HepG2 (cell line): Measurements from ENCODE around the gene TNFAIP1. TPM values are rescaled to one million over a fixed set of nuclear protein-coding genes. Genes with fewer than 3 reads are reported as not detected.
A peak's percentile ranks its signal among the peaks of the same experiment; 100 is the strongest.

Experiments
- AKAP8 ChIP-seq: sonication (generic); formaldehyde crosslinking; IDR thresholded peaks from 2 replicates; pipeline ENCODE4 v1.5.1; 2020; ENCODE audit warnings: mild to moderate bottlenecking, missing genetic modification reagents
- ATF5 ChIP-seq: sonication (generic); formaldehyde crosslinking; IDR thresholded peaks from 2 replicates; pipeline ENCODE4 v1.4.0; 2020; ENCODE audit warnings: mild to moderate bottlenecking, low read depth, missing genetic modification reagents
- FOSL2 ChIP-seq: sonication (generic); formaldehyde crosslinking; IDR thresholded peaks from 2 replicates; pipeline ENCODE4 v1.4.0; 2020; ENCODE audit warnings: missing genetic modification reagents
- FOXK2 ChIP-seq: fragments of 450-650 bp; IDR thresholded peaks from 2 replicates; pipeline ENCODE4 v1.6.1; 2016
- GATAD2A ChIP-seq: IDR thresholded peaks from 2 replicates; pipeline ENCODE4 v1.6.1; 2016
- HES4 ChIP-seq: sonication (generic); formaldehyde crosslinking; IDR thresholded peaks from 2 replicates; pipeline ENCODE4 v1.9.0; 2021; ENCODE audit warnings: mild to moderate bottlenecking, missing genetic modification reagents, borderline replicate concordance
- HIC2 ChIP-seq: sonication (generic); formaldehyde crosslinking; IDR thresholded peaks from 2 replicates; pipeline ENCODE4 v1.9.0; 2022; ENCODE audit warnings: low read depth, missing genetic modification reagents
- JUND ChIP-seq: sonication (generic); formaldehyde crosslinking; IDR thresholded peaks from 2 replicates; pipeline ENCODE4 v1.8.0; 2022; ENCODE audit warnings: mild to moderate bottlenecking, missing genetic modification reagents
- KAT7 ChIP-seq: IDR thresholded peaks from 2 replicates; pipeline ENCODE4 v1.6.1; 2018; ENCODE audit warnings: borderline replicate concordance, missing compliant biosample characterization
- KLF9 ChIP-seq: IDR thresholded peaks from 2 replicates; pipeline ENCODE4 v1.6.1; 2016; ENCODE audit warnings: low read depth
- NCOA5 ChIP-seq: sonication (generic); formaldehyde crosslinking; IDR thresholded peaks from 2 replicates; pipeline ENCODE4 v1.4.0; 2020; ENCODE audit warnings: missing genetic modification reagents
- NR2F6 ChIP-seq, 2 experiments: IDR thresholded peaks; 2 replicates each; pipeline ENCODE4 v1.6.1; 2016; ENCODE audit warnings: antibody characterized with exemption in 1 of 2, mild to moderate bottlenecking in 1 of 2
- PPARG ChIP-seq: conservative IDR thresholded peaks from 2 replicates; pipeline ENCODE4 v1.6.1; 2016; ENCODE audit warnings: missing biosample characterization, missing genetic modification reagents
- RARA ChIP-seq: IDR thresholded peaks from 2 replicates; pipeline ENCODE4 v1.6.1; 2016; ENCODE audit warnings: missing genetic modification reagents, missing compliant biosample characterization
- REL ChIP-seq: sonication (generic); formaldehyde crosslinking; conservative IDR thresholded peaks from 2 replicates; pipeline ENCODE4 v1.8.0; 2022; ENCODE audit warnings: mild to moderate bottlenecking, missing genetic modification reagents, moderate library complexity
- SKIL ChIP-seq: sonication (generic); formaldehyde crosslinking; IDR thresholded peaks from 2 replicates; pipeline ENCODE4 v1.8.0; 2022; ENCODE audit warnings: missing genetic modification reagents, mild to moderate bottlenecking, moderate library complexity, borderline replicate concordance
- SPEN ChIP-seq: sonication (generic); formaldehyde crosslinking; IDR thresholded peaks from 2 replicates; pipeline ENCODE4 v1.5.1; 2020; ENCODE audit warnings: low read depth, mild to moderate bottlenecking, missing genetic modification reagents
- STAG1 ChIP-seq: sonication (generic); formaldehyde crosslinking; IDR thresholded peaks from 2 replicates; pipeline ENCODE4 v1.4.0; 2020; ENCODE audit warnings: missing genetic modification reagents
- TOE1 ChIP-seq: sonication (generic); formaldehyde crosslinking; IDR thresholded peaks from 2 replicates; pipeline ENCODE4 v1.4.0; 2020; ENCODE audit warnings: mild to moderate bottlenecking, missing genetic modification reagents
- ZC3H13 ChIP-seq: sonication (generic); formaldehyde crosslinking; IDR thresholded peaks from 2 replicates; pipeline ENCODE4 v1.8.1; 2023; ENCODE audit warnings: mild to moderate bottlenecking, missing genetic modification reagents, moderate library complexity
- ZFP36 ChIP-seq: fragments of 150-350 bp; IDR thresholded peaks from 2 replicates; pipeline ENCODE4 v1.6.1; 2018; ENCODE audit warnings: borderline replicate concordance, low read length, low read depth; ENCODE audit not compliant: partially characterized antibody
- ZFX ChIP-seq: sonication (generic); formaldehyde crosslinking; IDR thresholded peaks from 2 replicates; pipeline ENCODE4 v1.4.0; 2020; ENCODE audit warnings: mild to moderate bottlenecking, low read depth, missing genetic modification reagents, moderate library complexity
- ZKSCAN5 ChIP-seq: sonication (generic); formaldehyde crosslinking; IDR thresholded peaks from 2 replicates; pipeline ENCODE4 v1.5.1; 2020; ENCODE audit warnings: mild to moderate bottlenecking, missing genetic modification reagents
- ZNF766 ChIP-seq: sonication (generic); formaldehyde crosslinking; IDR thresholded peaks from 2 replicates; pipeline ENCODE4 v1.5.0; 2020; ENCODE audit warnings: missing genetic modification reagents, borderline replicate concordance
- ZNF781 ChIP-seq: sonication (generic); formaldehyde crosslinking; IDR thresholded peaks from 2 replicates; pipeline ENCODE4 v1.5.1; 2020; ENCODE audit warnings: borderline replicate concordance, mild to moderate bottlenecking, missing genetic modification reagents; ENCODE audit errors: not compliant biosample characterization
- ZNF883 ChIP-seq: sonication (generic); formaldehyde crosslinking; IDR thresholded peaks from 2 replicates; pipeline ENCODE4 v1.5.1; 2020; ENCODE audit warnings: mild to moderate bottlenecking, missing genetic modification reagents; ENCODE audit errors: not compliant biosample characterization
- polyA plus RNA-seq, 8 experiments: library from polyadenylated mRNA; depleted of rRNA in 3 of 8; stranded (reverse) in 7 of 8; unstranded in 1 of 8; fragments of >200 nt; fragmentation: Illumina TruSeq in 4 of 8; extraction: Trizol in 4 of 8; gene quantifications; 2 replicates each; pipeline versions ENCODE4 v1.2.1 to v1.2.3, GENCODE V29; 2011 to 2016; ENCODE audit warnings: low read depth in 4 of 8, missing spikeins in 1 of 8, mixed read lengths in 1 of 8; ENCODE audit not compliant: insufficient read depth in 1 of 8
- total RNA-seq, 5 experiments: library from RNA; depleted of rRNA; stranded (reverse); fragments of >200 nt; fragmentation: Illumina TruSeq; extraction: Trizol; gene quantifications; 2 replicates each; pipeline ENCODE4 v1.2.3, GENCODE V29; 2016; ENCODE audit warnings: low read depth in 1 of 5

The TNFAIP1 gene
- total and polyA plus RNA-seq, 2 of the 13 experiments (the other 11 are each of a cell fraction or from before 2014, with no cell fraction given), result 17.5 to 40.6 TPM

GRCh38 chr17:28346746-28347246, 11.2 kb downstream of the TNFAIP1 start (continued):
- no peak; the same call in 1 of the 2 replicates for TF ChIP-seq AKAP8 (CRISPR knock-in tag)
- TF ChIP-seq ZFX, result peak; percentile 78
- TF ChIP-seq REL (CRISPR knock-in tag), result peak; percentile 61; the same call in 1 of the 2 replicates
- no peak for TF ChIP-seq NCOA5 (CRISPR knock-in tag)
- peak; percentile 70 for TF ChIP-seq FOXK2
- no peak for TF ChIP-seq ATF5 (CRISPR knock-in tag)
- no peak for TF ChIP-seq ZNF766 (CRISPR knock-in tag)
- TF ChIP-seq ZC3H13 (CRISPR knock-in tag), result 0 out of 2 replicates have a peak, but pooled peaks have one; percentile 58
- TF ChIP-seq ZNF781 (CRISPR knock-in tag), result peak; percentile 36
- TF ChIP-seq KLF9 (CRISPR knock-in tag), result 0 out of 2 replicates have a peak, but pooled peaks have one; percentile 66
- TF ChIP-seq HIC2 (CRISPR knock-in tag), result no peak
- peak; percentile 60; the same call in 1 of the 2 replicates for TF ChIP-seq GATAD2A (CRISPR knock-in tag)
- TF ChIP-seq RARA (CRISPR knock-in tag), result peak; percentile 67
- TF ChIP-seq FOSL2 (CRISPR knock-in tag), result 0 out of 2 replicates have a peak, but pooled peaks have one; percentile 4
- TF ChIP-seq ZNF883, result no peak
- TF ChIP-seq HES4 (CRISPR knock-in tag), result no peak
- TF ChIP-seq SPEN (CRISPR knock-in tag), result peak; percentile 71; the same call in 1 of the 2 replicates
- TF ChIP-seq SKIL (CRISPR knock-in tag), result 0 out of 2 replicates have a peak, but pooled peaks have one; percentile 15
- TF ChIP-seq JUND (CRISPR knock-in tag), result no peak
- TF ChIP-seq NR2F6 (IDR thresholded peaks at IDR 0.05), result 0 out of 2 replicates have a peak, but pooled peaks have one; percentile 27
- peak; percentile 67 for TF ChIP-seq NR2F6 (CRISPR knock-in tag; IDR thresholded peaks at IDR 0.05)
- 0 out of 2 replicates have a peak, but pooled peaks have one; percentile 25 for TF ChIP-seq KAT7 (CRISPR knock-in tag)
- no peak for TF ChIP-seq PPARG (CRISPR knock-in tag)
- TF ChIP-seq TOE1 (CRISPR knock-in tag), result peak; percentile 46; the same call in 1 of the 2 replicates
- no peak for TF ChIP-seq ZKSCAN5
- no peak for TF ChIP-seq ZFP36
- TF ChIP-seq STAG1 (CRISPR knock-in tag), result peak; percentile 80
